SK-N-SH treated with all-trans-retinoic acid at 6 μM for 48 hours (cell line): ENCODE results near the gene XIRP2.

Experiments
- ATAC-seq: fragments of 200-7000 bp; cut with Tn5 transposase; 3 replicates; pipeline ENCODE4 v1.9.1; 2020; ENCODE audit warnings: mild to moderate bottlenecking, moderate library complexity
- ARNTL ChIP-seq: fragments of 450-650 bp; formaldehyde crosslinking; IDR thresholded peaks from 2 replicates; pipeline ENCODE4 v1.5.0; 2020; ENCODE audit warnings: low read depth, mild to moderate bottlenecking, moderate library complexity, borderline replicate concordance
- BACH2 ChIP-seq: fragments of 250-450 bp; sonication (Bioruptor Pico); IDR thresholded peaks from 2 replicates; pipeline ENCODE4 v1.9.0; 2021; ENCODE audit warnings: mild to moderate bottlenecking, borderline replicate concordance
- CREB5 ChIP-seq: fragments of 250-450 bp; sonication (Bioruptor Pico); IDR thresholded peaks from 2 replicates; pipeline ENCODE4 v1.5.1; 2020; ENCODE audit warnings: low read depth, mild to moderate bottlenecking, moderate library complexity
- CSDC2 ChIP-seq: fragments of 250-450 bp; sonication (Bioruptor Pico); IDR thresholded peaks from 2 replicates; pipeline ENCODE4 v1.5.0; 2020; ENCODE audit warnings: mild to moderate bottlenecking, moderate library complexity
- CSRNP3 ChIP-seq: fragments of 250-450 bp; sonication (Bioruptor Pico); IDR thresholded peaks from 2 replicates; pipeline ENCODE4 v1.5.1; 2021; ENCODE audit warnings: mild to moderate bottlenecking, moderate library complexity
- ESRRG ChIP-seq: fragments of 250-450 bp; sonication (Bioruptor Pico); IDR thresholded peaks from 2 replicates; pipeline ENCODE4 v1.6.1; 2021; ENCODE audit warnings: mild to moderate bottlenecking
- GLIS3 ChIP-seq: fragments of 250-450 bp; sonication (Bioruptor Pico); IDR thresholded peaks from 2 replicates; pipeline ENCODE4 v1.5.0; 2020; ENCODE audit warnings: mild to moderate bottlenecking, moderate library complexity
- ISL1 ChIP-seq: fragments of 250-450 bp; sonication (Bioruptor Pico); IDR thresholded peaks from 2 replicates; pipeline ENCODE4 v2.1.2; 2022; ENCODE audit warnings: mild to moderate bottlenecking, moderate library complexity
- POU6F1 ChIP-seq: fragments of 250-450 bp; sonication (Bioruptor Pico); IDR thresholded peaks from 2 replicates; pipeline ENCODE4 v1.8.0; 2021; ENCODE audit warnings: low read depth, mild to moderate bottlenecking, moderate library complexity, borderline replicate concordance
- PPARA ChIP-seq: fragments of 250-450 bp; sonication (Bioruptor Pico); IDR thresholded peaks from 2 replicates; pipeline ENCODE4 v1.5.0; 2020; ENCODE audit warnings: mild to moderate bottlenecking, borderline replicate concordance
- RARB ChIP-seq: fragments of 250-450 bp; sonication (Bioruptor Pico); IDR thresholded peaks from 2 replicates; pipeline ENCODE4 v1.8.0; 2021; ENCODE audit warnings: mild to moderate bottlenecking, moderate library complexity
- SNAI2 ChIP-seq: fragments of 250-450 bp; sonication (Bioruptor Pico); IDR thresholded peaks from 2 replicates; pipeline ENCODE4 v1.5.0; 2020; ENCODE audit warnings: mild to moderate bottlenecking, moderate library complexity
- TCF4 ChIP-seq: fragments of 250-450 bp; sonication (Bioruptor Pico); IDR thresholded peaks from 2 replicates; pipeline ENCODE4 v1.8.0; 2021; ENCODE audit warnings: mild to moderate bottlenecking, moderate library complexity, borderline replicate concordance
- TOX ChIP-seq: fragments of 250-450 bp; sonication (Bioruptor Pico); IDR thresholded peaks from 2 replicates; pipeline ENCODE4 v1.8.0; 2021; ENCODE audit warnings: mild to moderate bottlenecking, moderate library complexity, borderline replicate concordance
- TSHZ2 ChIP-seq: fragments of 250-450 bp; sonication (Bioruptor Pico); IDR thresholded peaks from 2 replicates; pipeline ENCODE4 v1.5.0; 2020; ENCODE audit warnings: mild to moderate bottlenecking, moderate library complexity
- ZC3H10 ChIP-seq: fragments of 250-450 bp; sonication (Bioruptor Pico); IDR thresholded peaks from 2 replicates; pipeline ENCODE4 v1.5.1; 2021; ENCODE audit warnings: mild to moderate bottlenecking, moderate library complexity
- ZFP3 ChIP-seq: fragments of 250-450 bp; sonication (Bioruptor Pico); IDR thresholded peaks from 2 replicates; pipeline ENCODE4 v1.5.0; 2020; ENCODE audit warnings: mild to moderate bottlenecking, moderate library complexity
- ZFP30 ChIP-seq: fragments of 450-650 bp; formaldehyde crosslinking; IDR thresholded peaks from 2 replicates; pipeline ENCODE4 v1.5.0; 2022; ENCODE audit warnings: mild to moderate bottlenecking, moderate library complexity
- ZNF565 ChIP-seq: fragments of 450-650 bp; formaldehyde crosslinking; conservative IDR thresholded peaks from 2 replicates; pipeline ENCODE4 v1.5.0; 2020; ENCODE audit warnings: low read depth, mild to moderate bottlenecking, moderate library complexity

Gene XIRP2

GRCh38 chr2:167005096-167005495, 116.8 kb downstream of the XIRP2 start:
- TF ChIP-seq ZC3H10 (no peak), TSHZ2 (no peak), POU6F1 (CRISPR knock-in tag) (no peak), BACH2 (CRISPR knock-in tag) (no peak), RARB (no peak), ZNF565 (CRISPR knock-in tag) (no peak), ARNTL (CRISPR knock-in tag) (no peak), CREB5 (CRISPR knock-in tag) (no peak), ZFP30 (no peak), ESRRG (no peak), TOX (CRISPR knock-in tag) (no peak), PPARA (no peak), ISL1 (no peak), TCF4 (CRISPR knock-in tag) (no peak), CSRNP3 (CRISPR knock-in tag) (no peak), GLIS3 (no peak), SNAI2 (no peak)
- ATAC-seq: no peak

GRCh38 chr2:167013227-167013626, 124.9 kb downstream of the XIRP2 start:
- ATAC-seq: no peak

More at GRCh38 chr2:167013227-167013626, 124.9 kb downstream of the XIRP2 start:
- no peak for TF ChIP-seq ISL1
- TF ChIP-seq POU6F1 (CRISPR knock-in tag): no peak
- no peak for TF ChIP-seq TOX (CRISPR knock-in tag)
- TF ChIP-seq SNAI2: no peak
- no peak for TF ChIP-seq GLIS3
- TF ChIP-seq ZFP3 (CRISPR knock-in tag): no peak
- TF ChIP-seq PPARA: no peak
- no peak for TF ChIP-seq TSHZ2
- no peak for TF ChIP-seq CSDC2 (CRISPR knock-in tag)
- no peak for TF ChIP-seq BACH2 (CRISPR knock-in tag)
- TF ChIP-seq, all 23 proteins: peak for 0
